ENCODE data around the gene OR10H2.
"Not testable (repeated sequence)": the region's sequence is repeated elsewhere in the genome, so short reads cannot be mapped to it uniquely, and the experiment has no call there.

Gene OR10H2, protein sequence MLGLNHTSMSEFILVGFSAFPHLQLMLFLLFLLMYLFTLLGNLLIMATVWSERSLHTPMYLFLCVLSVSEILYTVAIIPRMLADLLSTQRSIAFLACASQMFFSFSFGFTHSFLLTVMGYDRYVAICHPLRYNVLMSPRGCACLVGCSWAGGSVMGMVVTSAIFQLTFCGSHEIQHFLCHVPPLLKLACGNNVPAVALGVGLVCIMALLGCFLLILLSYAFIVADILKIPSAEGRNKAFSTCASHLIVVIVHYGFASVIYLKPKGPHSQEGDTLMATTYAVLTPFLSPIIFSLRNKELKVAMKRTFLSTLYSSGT

DNA sequence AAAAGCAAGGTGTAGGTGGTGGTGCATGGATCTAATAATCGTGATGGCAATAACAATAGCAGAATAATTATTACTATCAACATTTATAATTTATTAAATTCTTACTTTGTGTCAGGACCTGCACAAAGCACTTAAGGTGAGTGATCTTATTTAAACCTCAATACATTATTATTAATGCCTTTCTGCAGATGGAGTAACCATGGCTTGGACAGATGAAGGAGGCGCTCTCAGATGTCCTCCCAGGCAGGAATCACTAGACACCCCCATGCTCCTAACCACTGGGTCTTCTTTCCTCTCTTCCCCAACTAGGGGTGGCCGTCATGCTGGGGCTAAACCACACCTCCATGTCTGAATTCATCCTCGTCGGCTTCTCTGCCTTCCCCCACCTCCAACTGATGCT lies at the start of gene OR10H2:
TSS of gene OR10H2 (plus strand) at position 301 of the 400 bp plus-strand sequence. CDS start at position 321, 20 bp downstream.
- DNase-seq, result no peak

GRCh38 chr19:15679089-15679488 lies 48.7 kb upstream of the OR10H2 start:
- DNase-seq, result no peak

DNA sequence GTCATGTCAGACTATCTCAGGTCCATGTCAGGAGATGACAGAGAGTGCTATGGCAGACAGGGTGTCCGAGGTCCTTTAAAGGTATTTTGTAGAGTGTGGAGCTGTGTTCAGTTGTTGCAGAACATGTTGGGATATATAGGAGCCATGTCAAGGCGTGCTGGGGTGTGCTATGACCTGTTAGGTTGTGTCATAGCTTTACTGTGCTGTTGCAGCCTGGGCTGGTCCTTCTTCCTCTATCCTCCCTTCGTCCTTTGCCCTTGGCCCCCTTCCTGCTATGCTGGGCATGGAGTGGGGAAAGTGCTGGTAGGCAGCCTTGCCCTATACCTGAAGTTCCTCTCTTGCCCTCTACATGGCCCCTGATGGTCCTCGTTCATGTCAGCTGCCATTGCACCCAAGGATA lies 48.0 kb upstream of the OR10H2 start:
- not testable (repeated sequence) for DNase-seq

- DNase-seq, result no peak
Measured at GRCh38 chr19:15680478-15681322, 47.1 kb upstream of the OR10H2 start.

GRCh38 chr19:15683411-15683810 lies 44.4 kb upstream of the OR10H2 start:
- DNase-seq, result no peak

DNA sequence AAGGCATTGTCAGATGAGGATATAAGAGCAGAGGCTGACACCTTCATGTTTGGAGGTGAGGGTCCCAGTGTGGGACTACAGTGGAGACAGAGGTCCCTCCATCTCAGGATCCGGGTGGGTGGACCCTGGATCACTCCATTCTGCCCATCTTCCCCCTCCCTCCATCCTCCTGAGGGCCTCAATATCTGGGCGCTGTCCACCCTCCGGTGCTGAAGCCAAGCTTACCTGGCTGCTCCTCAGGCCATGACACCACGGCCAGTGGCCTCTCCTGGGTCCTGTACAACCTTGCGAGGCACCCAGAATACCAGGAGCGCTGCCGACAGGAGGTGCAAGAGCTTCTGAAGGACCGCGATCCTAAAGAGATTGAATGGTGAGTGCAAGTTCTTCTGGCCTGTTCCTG lies 43.0 kb upstream of the OR10H2 start:
- DNase-seq, result no peak

DNA sequence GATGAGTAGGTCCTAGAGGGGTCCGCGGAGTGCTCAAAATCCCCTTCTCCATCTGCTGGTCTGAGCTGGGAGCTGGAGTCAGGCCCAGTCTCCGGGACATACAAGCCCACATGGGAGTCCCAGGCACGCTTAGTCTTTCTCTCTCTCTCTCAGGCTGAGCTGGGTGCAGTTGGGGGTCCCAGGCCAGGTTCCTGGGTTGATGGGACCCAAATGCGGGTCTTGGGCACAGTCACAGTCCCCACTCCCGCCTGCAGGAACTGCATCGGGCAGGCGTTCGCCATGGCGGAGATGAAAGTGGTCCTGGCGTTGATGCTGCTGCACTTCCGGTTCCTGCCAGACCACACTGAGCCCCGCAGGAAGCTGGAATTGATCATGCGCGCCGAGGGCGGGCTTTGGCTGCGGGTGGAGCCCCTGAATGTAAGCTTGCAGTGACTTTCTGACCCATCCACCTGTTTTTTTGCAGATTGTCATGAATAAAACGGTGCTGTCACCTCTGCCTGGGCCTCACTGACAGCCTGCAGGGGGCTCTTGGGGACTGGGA lies 31.1 kb upstream of the OR10H2 start:
- no peak for DNase-seq

DNA sequence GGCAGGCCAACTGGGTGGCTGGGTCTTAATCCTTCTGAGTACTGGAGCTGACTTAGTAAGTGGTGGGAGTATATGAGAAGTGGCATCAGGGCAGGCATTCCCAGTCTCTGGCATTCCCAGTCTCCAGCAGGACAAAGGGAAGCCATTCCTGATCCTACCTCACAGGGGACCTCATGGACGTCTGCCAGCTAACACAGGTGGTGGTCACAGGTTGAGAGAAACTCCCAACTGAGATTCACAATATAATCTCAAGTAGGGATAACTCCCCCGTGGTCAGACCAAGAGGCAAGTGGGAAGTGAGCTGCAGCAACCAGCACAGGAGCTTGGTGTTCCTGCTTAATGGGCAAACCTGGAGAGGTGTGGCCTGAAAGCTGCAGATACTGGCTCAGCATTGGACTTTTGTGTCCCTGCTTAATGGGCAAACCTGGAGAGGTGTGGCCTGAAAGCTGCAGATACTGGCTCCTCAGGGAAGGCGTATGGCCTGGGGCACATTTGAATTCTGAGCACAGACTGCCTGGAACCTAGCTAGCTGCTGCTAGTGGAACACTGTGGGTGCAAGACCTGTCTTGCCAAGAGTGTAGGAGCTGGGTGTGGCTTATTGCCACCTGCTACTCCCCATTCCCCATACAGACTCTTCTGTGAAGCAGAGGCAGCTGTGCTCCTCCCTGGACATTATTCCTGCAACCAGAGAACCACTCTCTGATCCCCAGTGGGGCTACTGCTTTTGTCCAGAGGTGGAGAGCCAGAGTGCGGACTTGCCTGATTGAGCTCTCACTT lies 25.9 kb upstream of the OR10H2 start:
- no peak for DNase-seq

DNA sequence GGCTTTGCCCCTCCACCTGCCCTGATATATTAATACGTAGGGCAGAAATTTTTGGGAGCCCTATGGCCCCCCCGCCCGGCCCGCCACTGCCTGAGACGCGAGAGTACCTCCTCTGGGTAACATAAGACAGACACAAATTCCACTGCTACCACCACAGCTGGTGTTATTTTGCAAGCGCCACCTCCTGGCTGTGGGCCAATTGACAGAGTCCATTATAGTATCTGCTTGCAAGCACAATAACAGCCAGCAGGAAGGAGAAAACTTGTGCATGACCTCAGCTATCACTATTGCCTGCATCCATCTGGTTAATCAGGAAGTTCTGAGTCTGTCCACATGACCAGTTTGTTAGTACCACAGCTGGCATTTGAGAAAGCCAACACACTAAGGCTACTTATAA lies 25.3 kb upstream of the OR10H2 start:
- DNase-seq, result no peak

DNA sequence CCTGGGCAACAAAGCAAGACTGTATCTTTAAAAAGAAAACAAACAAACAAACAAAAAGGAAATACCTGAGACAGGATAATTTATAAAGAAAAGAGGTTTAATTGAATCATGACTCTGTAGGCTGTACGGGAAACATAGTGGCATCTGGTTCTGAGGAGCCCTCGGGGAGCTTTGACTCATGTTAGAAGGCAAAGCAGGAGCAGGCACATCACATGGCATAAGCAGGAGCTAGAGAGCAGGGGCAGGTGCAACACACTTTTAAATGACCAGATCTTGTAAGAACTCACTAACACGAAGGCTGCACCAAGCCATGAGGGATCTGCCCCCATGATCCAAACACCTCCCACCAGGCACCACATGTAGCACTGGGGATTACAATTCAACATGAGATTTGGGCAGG lies 13.2 kb upstream of the OR10H2 start:
- no peak for DNase-seq

- no peak for DNase-seq
Measured at GRCh38 chr19:15715642-15716041, 12.2 kb upstream of the OR10H2 start.

DNA sequence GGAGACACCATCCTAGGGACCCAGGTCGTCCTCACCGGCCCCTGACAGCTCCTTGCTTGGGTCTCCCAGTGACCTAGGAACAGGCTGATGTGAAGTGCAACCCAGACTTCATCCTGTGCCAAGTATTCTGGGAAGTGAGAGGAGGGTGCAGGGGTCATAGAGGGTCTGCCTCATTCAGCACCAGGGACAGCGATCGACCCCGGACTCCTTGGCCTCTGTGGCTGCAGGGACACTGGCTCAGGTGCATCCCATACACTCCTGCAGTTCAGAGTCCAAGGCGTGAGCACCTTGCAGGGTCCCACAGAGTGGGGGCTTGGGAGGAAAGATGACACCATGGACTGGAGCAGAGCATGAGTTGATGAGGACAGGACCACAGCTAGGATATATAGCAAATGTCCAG lies 10.0 kb upstream of the OR10H2 start:
- no peak for DNase-seq

- no peak for DNase-seq
Measured at GRCh38 chr19:15721268-15721667, 6.6 kb upstream of the OR10H2 start.

GRCh38 chr19:15722956-15723355 lies 4.9 kb upstream of the OR10H2 start:
- DNase-seq, result no peak

GRCh38 chr19:15730538-15730937 lies 2.7 kb downstream of the OR10H2 start:
- DNase-seq, result no peak

GRCh38 chr19:15732388-15732787 lies 4.6 kb downstream of the OR10H2 start:
- DNase-seq, result no peak

DNA sequence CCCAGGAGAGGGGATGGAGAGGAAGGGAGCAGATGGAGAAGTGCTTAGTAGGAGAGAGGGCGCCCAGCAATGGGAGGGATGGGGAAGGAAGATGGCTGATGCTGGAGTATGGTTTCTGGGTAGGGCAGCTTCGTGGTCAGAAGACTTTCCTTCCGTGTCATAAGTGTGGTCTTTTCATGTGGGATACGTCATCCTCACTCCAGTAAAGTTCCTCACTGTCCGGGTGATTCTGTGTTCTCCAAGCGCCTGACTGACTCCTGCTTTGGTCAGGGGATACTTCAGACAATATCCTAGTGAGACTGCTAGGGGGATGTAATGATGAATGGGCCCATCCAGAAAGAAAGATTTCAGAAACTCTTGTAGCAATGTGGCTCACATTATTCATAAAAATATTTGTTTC lies 6.1 kb downstream of the OR10H2 start:
- DNase-seq, result no peak

DNA sequence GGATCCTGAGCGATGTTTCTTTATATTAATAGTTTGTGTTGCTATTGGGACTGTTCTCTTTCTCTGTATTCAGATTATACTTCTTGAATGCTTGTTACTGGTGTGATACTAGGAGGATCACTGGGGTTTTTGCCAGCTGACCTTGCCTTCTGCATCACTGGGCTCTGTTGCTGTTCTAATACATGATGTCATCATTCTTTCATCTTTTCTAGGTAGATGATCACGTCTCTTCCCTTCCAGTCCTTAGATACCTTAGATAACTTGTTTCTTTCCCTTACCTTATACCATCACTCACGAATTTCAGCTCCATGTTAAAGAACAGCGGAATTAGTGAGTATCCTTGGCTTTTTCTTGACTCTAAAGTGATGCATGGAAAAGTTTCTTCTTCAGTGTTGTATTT lies 9.9 kb downstream of the OR10H2 start, which contains the start of gene OR10H3:
TSS of gene OR10H3 (plus strand) at position 264 of the 400 bp plus-strand sequence. CDS start 3,408 bp downstream, outside the sequence.
- DNase-seq, result no peak

DNA sequence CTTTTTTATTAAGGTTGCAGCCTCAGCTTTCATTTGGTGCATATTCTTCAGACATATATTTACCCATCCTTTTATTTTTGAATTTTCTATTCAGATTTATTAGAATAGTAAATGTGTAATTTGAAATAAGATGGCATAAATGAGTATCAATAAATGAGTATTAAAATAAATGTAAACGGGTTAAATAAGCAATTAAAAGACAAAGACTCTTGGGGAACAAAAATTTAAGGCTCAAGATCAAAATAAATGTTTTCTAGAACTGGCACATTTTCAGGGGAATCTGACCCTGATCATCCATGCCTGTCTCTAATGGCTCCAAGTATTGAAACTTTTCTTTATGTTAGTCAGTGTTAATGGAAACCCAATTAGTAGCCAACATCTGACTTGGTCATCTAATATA lies 13.0 kb downstream of the OR10H2 start:
- DNase-seq, result no peak

- no peak for DNase-seq
Measured at GRCh38 chr19:15748239-15748638, 20.4 kb downstream of the OR10H2 start.

- DNase-seq, result no peak
Measured at GRCh38 chr19:15758379-15758778, 30.6 kb downstream of the OR10H2 start.

DNA sequence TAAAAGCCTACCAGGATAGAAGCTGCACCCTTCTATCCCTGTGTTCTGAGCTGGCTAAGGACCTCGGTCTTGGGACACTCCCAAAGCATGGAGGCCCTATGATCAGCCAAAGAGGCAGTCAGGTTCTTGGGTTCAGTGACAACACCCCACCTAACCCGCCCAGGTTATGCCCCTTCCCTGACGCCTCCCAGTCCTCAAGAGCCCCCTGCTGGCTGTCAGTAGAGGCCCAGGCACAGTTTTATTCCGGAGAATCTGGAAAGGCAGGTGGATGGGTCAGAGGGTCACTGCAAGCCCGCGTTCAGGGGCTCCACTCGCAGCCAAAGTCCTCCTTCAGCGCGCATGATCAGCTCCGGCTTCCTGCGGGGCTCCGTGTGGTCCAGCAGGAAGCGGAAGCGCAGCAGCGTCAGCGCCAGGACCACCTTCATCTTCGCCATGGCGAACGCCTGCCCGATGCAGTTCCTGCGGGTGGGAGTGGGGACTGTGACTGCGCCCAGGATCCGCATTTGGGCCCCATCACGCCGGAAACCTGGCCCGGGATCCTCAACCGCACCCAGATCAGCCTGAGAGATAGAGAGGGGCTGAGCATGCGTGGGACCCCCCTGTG lies 32.2 kb downstream of the OR10H2 start:
- no peak for DNase-seq

- no peak for DNase-seq
Measured at GRCh38 chr19:15769586-15769985, 41.8 kb downstream of the OR10H2 start.

Measured in islet precursor cell (in vitro differentiated cells).